Measurements from ENCODE around the gene NRM.
"Not testable (repeated sequence)": the region's sequence is repeated elsewhere in the genome, so short reads cannot be mapped to it uniquely, and the experiment has no call there.

NRM gene

GRCh38 chr6:30690403-30691207, at the start of gene NRM:
Gene NRM (minus strand): TSS chr6:30690984. CDS start chr6:30690974, 10 bp downstream.
- H3K4me3 ChIP-seq (ENCODE audit: low read length): peak within 1 kb of the TSS; percentile 94
- TF ChIP-seq ZNF274 (IDR thresholded peaks at IDR 0.05; ENCODE audit: low read depth, low read length): no peak

GRCh38 chr6:30740540-30740870, 49.7 kb upstream of the NRM start:
- H3K4me3 ChIP-seq (ENCODE audit: low read length): no peak overlapping the region
- no peak for TF ChIP-seq ZNF274 (IDR thresholded peaks at IDR 0.05; ENCODE audit: low read depth, low read length)

GRCh38 chr6:30738532-30738931, 47.7 kb upstream of the NRM start:
- no peak for TF ChIP-seq ZNF274 (IDR thresholded peaks at IDR 0.05; ENCODE audit: low read depth, low read length)
- no peak overlapping the region for H3K4me3 ChIP-seq (ENCODE audit: low read length)

GRCh38 chr6:30735668-30736314, 45.0 kb upstream of the NRM start:
- no peak overlapping the region; the same call in 1 of the 2 replicates for H3K4me3 ChIP-seq (ENCODE audit: low read length)
- no peak for TF ChIP-seq ZNF274 (IDR thresholded peaks at IDR 0.05; ENCODE audit: low read depth, low read length)

GRCh38 chr6:30732237-30732943, 41.6 kb upstream of the NRM start:
- no peak overlapping the region for H3K4me3 ChIP-seq (ENCODE audit: low read length)
- no peak for TF ChIP-seq ZNF274 (IDR thresholded peaks at IDR 0.05; ENCODE audit: low read depth, low read length)

- TF ChIP-seq ZNF274 (IDR thresholded peaks at IDR 0.05; ENCODE audit: low read depth, low read length): no peak
- H3K4me3 ChIP-seq (ENCODE audit: low read length): no peak overlapping the region
Measured at GRCh38 chr6:30730601-30731435, 40.0 kb upstream of the NRM start.

GRCh38 chr6:30727920-30728553, 37.3 kb upstream of the NRM start:
- TF ChIP-seq ZNF274 (IDR thresholded peaks at IDR 0.05; ENCODE audit: low read depth, low read length): no peak
- H3K4me3 ChIP-seq (ENCODE audit: low read length): no peak overlapping the region

GRCh38 chr6:30726506-30727413, 36.0 kb upstream of the NRM start:
- no peak overlapping the region for H3K4me3 ChIP-seq (ENCODE audit: low read length)
- no peak for TF ChIP-seq ZNF274 (IDR thresholded peaks at IDR 0.05; ENCODE audit: low read depth, low read length)

GRCh38 chr6:30725713-30726505, 35.1 kb upstream of the NRM start:
- TF ChIP-seq ZNF274 (IDR thresholded peaks at IDR 0.05; ENCODE audit: low read depth, low read length): no peak
- no peak overlapping the region for H3K4me3 ChIP-seq (ENCODE audit: low read length)

- no peak for TF ChIP-seq ZNF274 (IDR thresholded peaks at IDR 0.05; ENCODE audit: low read depth, low read length)
- H3K4me3 ChIP-seq (ENCODE audit: low read length): no peak overlapping the region
Measured at GRCh38 chr6:30724906-30725667, 34.3 kb upstream of the NRM start.

- H3K4me3 ChIP-seq (ENCODE audit: low read length): not testable (repeated sequence)
Measured at GRCh38 chr6:30723843-30724741, 33.3 kb upstream of the NRM start.

- peak overlapping the region; percentile 86; the same call in 1 of the 2 replicates for H3K4me3 ChIP-seq (ENCODE audit: low read length)
Measured at GRCh38 chr6:30723159-30723842, 32.5 kb upstream of the NRM start.

Data from GM08714 (cell line).